HCT116 (cell line): ENCODE results near the gene SRP68. TPM values are rescaled to one million over a fixed set of nuclear protein-coding genes. Genes with fewer than 3 reads are reported as not detected.
A peak's percentile ranks its signal among the peaks of the same experiment; 100 is the strongest.

Source experiments
- ATAC-seq: fragments of 200-7000 bp; cut with Tn5 transposase; 2 replicates; pipeline ENCODE4 v1.9.1; 2020; ENCODE audit warnings: mild to moderate bottlenecking, moderate library complexity
- BruUV-seq: library from RNA; stranded (reverse); fragments of 400-500 nt; replicated peaks from 2 replicates; lab custom pipeline; 2021; lab: Mats Ljungman, UMichigan
- CTCF ChIA-PET: fragments of 300-600 bp; sonication (Branson Sonifier 250); formaldehyde crosslinking; loops from one replicate; lab custom pipeline; 2021; ENCODE audit warnings: antibody characterized with exemption; lab: Charles Lee
- POLR2A ChIA-PET: fragments of 300-600, 350-600 bp; sonication (Branson Sonifier 250); formaldehyde crosslinking; loops from one replicate; lab custom pipeline; 2021; ENCODE audit warnings: antibody characterized with exemption; lab: Charles Lee
- RAD21 ChIA-PET, 2 experiments: fragments of 300-600 bp; sonication (Branson Sonifier 250); formaldehyde crosslinking; loops; one replicate each; lab custom pipeline; 2023; ENCODE audit warnings: low total read pairs in 2 of 2; ENCODE audit not compliant: uncharacterized antibody in 2 of 2, unreplicated experiment in 2 of 2, low non-redundant PET in 1 of 2; lab: Charles Lee
- DNase-seq: peaks from one replicate; pipeline ENCODE4 v3.0.0-alpha.2; 2010; ENCODE audit warnings: low read depth, low spot score
- H2AFZ ChIP-seq: fragments of 200-600 bp; shearing (Covaris generic), sonication (generic); 2 replicates; pipeline ENCODE4 v1.6.1; 2017; ENCODE audit warnings: low read depth, mixed run types, mixed read lengths, antibody characterized with exemption, low read length; ENCODE audit not compliant: poor library complexity, severe bottlenecking
- H3K27ac ChIP-seq: 2 replicates; pipeline ENCODE4 v1.5.1; 2012; ENCODE audit warnings: low read depth, low read length
- H3K27me3 ChIP-seq: fragments of 200-600 bp; sonication (generic); 2 replicates; pipeline ENCODE4 v1.6.1; 2016; ENCODE audit warnings: mixed run types, low read length, mixed read lengths; ENCODE audit not compliant: insufficient read depth
- H3K36me3 ChIP-seq, 2 experiments: fragments of 200-500 bp in 1 of 2; fragments of 200-600 bp in 1 of 2; sonication (Bioruptor generic) in 1 of 2; sonication (generic) in 1 of 2; 2 replicates each; pipeline versions ENCODE4 v1.5.1 to v1.6.1; 2014 to 2016; ENCODE audit warnings: low read length in 2 of 2, inconsistent platforms in 1 of 2, mixed read lengths in 1 of 2, mixed run types in 1 of 2; ENCODE audit not compliant: insufficient read depth in 2 of 2, control insufficient read depth in 1 of 2
- H3K4me1 ChIP-seq, 2 experiments: fragments of 200-600 bp in 1 of 2; sonication (generic) in 1 of 2; 2 replicates each; pipeline versions ENCODE4 v1.5.1 to v1.6.1; 2012 to 2017; ENCODE audit warnings: low read length in 2 of 2, inconsistent platforms in 1 of 2, mild to moderate bottlenecking in 1 of 2, mixed read lengths in 1 of 2, mixed run types in 1 of 2, moderate library complexity in 1 of 2; ENCODE audit not compliant: insufficient read depth in 2 of 2, control insufficient read depth in 1 of 2
- H3K4me2 ChIP-seq: fragments of 200-600 bp; sonication (generic); 2 replicates; pipeline ENCODE4 v1.6.1; 2017; ENCODE audit warnings: mixed run types, low read length, mixed read lengths
- H3K4me3 ChIP-seq, 2 experiments: fragments of 200-600 bp in 1 of 2; sonication (generic) in 1 of 2; replicated peaks in 1 of 2; 2 replicates each; pipeline ENCODE4 v1.5.1; 2011 to 2016; ENCODE audit warnings: low read length in 2 of 2, control low read depth in 1 of 2, low read depth in 1 of 2, mild to moderate bottlenecking in 1 of 2, mixed read lengths in 1 of 2, mixed run types in 1 of 2
- H3K79me2 ChIP-seq: fragments of 200-600 bp; sonication (generic); 2 replicates; pipeline ENCODE4 v1.6.1; 2017; ENCODE audit warnings: mild to moderate bottlenecking, mixed run types, low read length, moderate library complexity, mixed read lengths; ENCODE audit not compliant: insufficient read depth
- H3K9ac ChIP-seq: fragments of 200-600 bp; sonication (generic); 2 replicates; pipeline ENCODE4 v1.6.1; 2016; ENCODE audit warnings: low read length, mixed read lengths
- H3K9me2 ChIP-seq: fragments of 200-600 bp; sonication (generic), shearing (Covaris generic); 2 replicates; pipeline ENCODE4 v1.6.1; 2017; ENCODE audit warnings: mixed run types, mild to moderate bottlenecking, moderate library complexity; ENCODE audit not compliant: insufficient read depth
- H3K9me3 ChIP-seq, 2 experiments: fragments of 200-500 bp in 1 of 2; fragments of 200-600 bp in 1 of 2; sonication (Bioruptor generic) in 1 of 2; sonication (generic) in 1 of 2; 2 replicates each; pipeline ENCODE4 v1.6.1; 2014 to 2017; ENCODE audit warnings: low read length in 2 of 2, mixed read lengths in 2 of 2, inconsistent platforms in 1 of 2, low read depth in 1 of 2, mild to moderate bottlenecking in 1 of 2, mixed run types in 1 of 2, moderate library complexity in 1 of 2; ENCODE audit not compliant: control insufficient read depth in 1 of 2, insufficient read depth in 1 of 2
- H4K20me1 ChIP-seq: fragments of 200-600 bp; sonication (generic), shearing (Covaris generic); 2 replicates; pipeline ENCODE4 v1.6.1; 2017; ENCODE audit warnings: mixed run types, mild to moderate bottlenecking, moderate library complexity; ENCODE audit not compliant: insufficient read depth
- CTCF ChIP-seq, 3 experiments: fragments of 200-600 bp in 1 of 3; sonication (generic) in 1 of 3; IDR thresholded peaks in 2 of 3; conservative IDR thresholded peaks in 1 of 3; 2 replicates each; pipeline ENCODE4 v1.5.1; 2012 to 2017; ENCODE audit warnings: low read depth in 2 of 3, low read length in 2 of 3, antibody characterized with exemption in 1 of 3, borderline replicate concordance in 1 of 3, control low read depth in 1 of 3, mild to moderate bottlenecking in 1 of 3, mixed read lengths in 1 of 3, mixed run types in 1 of 3, moderate library complexity in 1 of 3; ENCODE audit not compliant: insufficient read depth in 1 of 3
- EZH2 ChIP-seq: fragments of 200-600 bp; sonication (generic); IDR thresholded peaks from 2 replicates; pipeline ENCODE4 v1.6.1; 2017; ENCODE audit warnings: antibody characterized with exemption, mixed run types
- JUND ChIP-seq: IDR thresholded peaks from 2 replicates; pipeline ENCODE4 v1.6.1; 2012
- POLR2A ChIP-seq: IDR thresholded peaks from 2 replicates; pipeline ENCODE4 v1.7.0; 2011; ENCODE audit warnings: borderline replicate concordance; ENCODE audit not compliant: insufficient read depth, insufficient read length; ENCODE audit errors: extremely low read depth
- POLR2AphosphoS5 ChIP-seq: IDR thresholded peaks from 2 replicates; pipeline ENCODE4 v1.6.1; 2011; ENCODE audit warnings: mild to moderate bottlenecking, low read depth, low read length, moderate library complexity
- intact Hi-C: fragments of 100-400 bp; cut with micrococcal nuclease; formaldehyde crosslinking; loops from 2 replicates; pipeline ENCODE4 v1.10.0; 2022
- total RNA-seq: library from RNA; stranded (reverse); gene quantifications from one replicate; pipeline ENCODE4 v1.2.1, GENCODE V29; 2021; ENCODE audit not compliant: unreplicated experiment
- TF ChIP-seq, protein P1 (sequence below): IDR thresholded peaks from 2 replicates; pipeline ENCODE4 v1.6.1; 2011; ENCODE audit warnings: mild to moderate bottlenecking, low read length, moderate library complexity; ENCODE audit not compliant: insufficient replicate concordance; ENCODE audit errors: extremely low read depth
- TF ChIP-seq, protein P2 (sequence below): IDR thresholded peaks from 2 replicates; pipeline ENCODE4 v1.6.1; 2012

Gene SRP68
- total RNA-seq, 1 experiment from 2014 or later: 152 TPM

DNA sequence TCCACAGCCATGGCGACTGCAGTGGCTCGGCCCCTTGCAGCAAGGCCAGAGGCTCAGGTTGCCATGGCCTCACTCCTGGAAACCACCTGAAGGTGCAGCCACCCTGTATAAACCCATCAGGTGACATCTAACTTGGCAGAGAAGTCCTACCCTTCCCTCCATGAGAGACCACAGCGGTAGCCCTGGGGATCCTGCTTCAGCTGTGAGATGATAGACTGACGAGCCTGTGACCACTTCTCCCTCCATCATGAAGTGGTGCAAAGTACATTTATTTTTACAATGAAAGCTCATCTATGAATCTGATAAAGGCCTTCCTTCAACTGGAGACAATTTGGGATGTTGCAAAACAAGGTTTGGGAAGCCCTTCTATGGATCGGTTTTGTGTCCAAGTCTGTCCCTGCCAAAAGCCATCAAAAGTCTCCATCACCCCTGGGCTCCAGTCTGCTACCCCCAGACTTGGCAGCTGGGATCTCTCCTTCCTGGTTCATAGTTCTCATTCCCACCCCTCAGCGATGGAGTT, 8.5 kb upstream of the SRP68 start (continued):
- TF ChIP-seq, protein P1, sequence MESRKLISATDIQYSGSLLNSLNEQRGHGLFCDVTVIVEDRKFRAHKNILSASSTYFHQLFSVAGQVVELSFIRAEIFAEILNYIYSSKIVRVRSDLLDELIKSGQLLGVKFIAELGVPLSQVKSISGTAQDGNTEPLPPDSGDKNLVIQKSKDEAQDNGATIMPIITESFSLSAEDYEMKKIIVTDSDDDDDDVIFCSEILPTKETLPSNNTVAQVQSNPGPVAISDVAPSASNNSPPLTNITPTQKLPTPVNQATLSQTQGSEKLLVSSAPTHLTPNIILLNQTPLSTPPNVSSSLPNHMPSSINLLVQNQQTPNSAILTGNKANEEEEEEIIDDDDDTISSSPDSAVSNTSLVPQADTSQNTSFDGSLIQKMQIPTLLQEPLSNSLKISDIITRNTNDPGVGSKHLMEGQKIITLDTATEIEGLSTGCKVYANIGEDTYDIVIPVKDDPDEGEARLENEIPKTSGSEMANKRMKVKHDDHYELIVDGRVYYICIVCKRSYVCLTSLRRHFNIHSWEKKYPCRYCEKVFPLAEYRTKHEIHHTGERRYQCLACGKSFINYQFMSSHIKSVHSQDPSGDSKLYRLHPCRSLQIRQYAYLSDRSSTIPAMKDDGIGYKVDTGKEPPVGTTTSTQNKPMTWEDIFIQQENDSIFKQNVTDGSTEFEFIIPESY: no peak
- TF ChIP-seq CTCF (IDR thresholded peaks at IDR 0.05 in 2 of 3, conservative IDR thresholded peaks at IDR 0.05 in 1 of 3; ENCODE audit: borderline replicate concordance in 1 of 3, insufficient read depth in 1 of 3, low read depth in 2 of 3, low read length in 2 of 3) (no peak), JUND (no peak)
- TF ChIP-seq, protein P2, sequence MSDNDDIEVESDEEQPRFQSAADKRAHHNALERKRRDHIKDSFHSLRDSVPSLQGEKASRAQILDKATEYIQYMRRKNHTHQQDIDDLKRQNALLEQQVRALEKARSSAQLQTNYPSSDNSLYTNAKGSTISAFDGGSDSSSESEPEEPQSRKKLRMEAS: no peak

DNA sequence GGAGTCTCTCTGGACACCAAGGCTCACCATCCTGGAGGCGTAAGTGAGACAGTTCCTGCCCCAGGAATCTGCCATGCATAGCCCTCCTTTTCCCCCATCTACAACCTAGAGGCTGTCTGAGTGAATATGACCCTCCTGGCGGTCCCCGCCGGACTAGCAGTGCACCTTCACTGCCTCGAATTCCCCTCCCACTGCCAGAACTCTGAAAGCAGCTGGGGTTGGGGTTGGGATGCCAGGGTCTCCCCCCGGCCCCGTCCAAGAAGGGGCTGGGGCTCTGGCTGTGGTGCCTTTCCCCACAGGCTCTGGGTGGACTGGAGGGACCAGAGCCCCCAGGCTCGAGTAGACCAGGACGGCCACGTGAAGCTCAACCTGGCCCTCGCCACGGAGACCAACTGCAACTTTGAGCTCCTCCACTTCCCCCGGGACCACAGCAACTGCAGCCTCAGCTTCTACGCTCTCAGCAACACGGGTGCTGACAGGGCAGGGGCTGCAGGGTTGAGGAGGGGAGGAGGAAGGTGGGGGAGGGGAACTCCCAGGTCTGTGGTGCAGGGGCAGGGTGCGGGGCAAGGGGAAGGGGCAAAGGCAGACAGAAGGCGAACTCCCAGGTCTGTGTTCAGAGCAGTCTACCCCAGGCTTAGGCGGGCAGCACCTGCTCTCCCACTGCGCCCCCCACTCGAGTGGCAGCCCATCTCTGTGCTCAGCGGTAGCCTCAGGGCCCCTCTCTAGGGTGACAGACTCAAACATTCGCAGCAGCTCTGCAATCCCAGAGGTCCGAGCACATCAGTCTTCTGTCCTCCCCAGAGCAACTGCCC, 7.8 kb upstream of the SRP68 start:
- ChIA-PET POLR2A (interaction anchor here (1.2 kb wide), 1 partner anchor 27 kb away, joined by 3 read pairs; no protein-coding TSS in a partner anchor), CTCF (no interaction called here)

More for the DNA sequence above, 7.8 kb upstream of the SRP68 start:
- H3K36me3 ChIP-seq: peaks cover 18 to 21% of the 10 kb centered on the region in 2 experiments; a peak in 3 of 4 replicates
- no peaks in the 10 kb centered on the region for H4K20me1 ChIP-seq
- no peak overlapping the region for H3K4me3 ChIP-seq
- no peaks in the 10 kb centered on the region for H3K79me2 ChIP-seq
- H3K4me1 ChIP-seq: no peaks in the 10 kb centered on the region
- ATAC-seq (peak; percentile 18), DNase-seq (no peak)
- no peak for TF ChIP-seq EZH2
- peak; percentile 25; the same call in 1 of the 2 replicates for TF ChIP-seq JUND
- peak; percentile 18 for TF ChIP-seq POLR2A
- peak; percentile 53 for TF ChIP-seq POLR2AphosphoS5
- H3K27me3 ChIP-seq: peaks cover 8% of the 10 kb centered on the region; the same call in 1 of the 2 replicates
- RAD21 ChIA-PET: no interaction called here
- no peaks in the 10 kb centered on the region for H3K9me3 ChIP-seq
- H3K9ac ChIP-seq: no peak overlapping the region
- no peak overlapping the region for H3K4me2 ChIP-seq
- no peak overlapping the region for H2AFZ ChIP-seq
- H3K9me2 ChIP-seq: no peaks in the 10 kb centered on the region
- no TSS peak for BruUV-seq
- H3K27ac ChIP-seq: no peak overlapping the region
- intact Hi-C loops: no loop called here
